Adrenal gland (tissue), 5 donors: ENCODE results near the gene PLA2G4F.

Experiments used
- CTCF ChIP-seq, 6 experiments: fragments of 450-650 bp in 4 of 6; fragments of 200-600 bp in 2 of 6; sonication (generic) in 1 of 6; IDR thresholded peaks; 1 replicate in 5 of 6; 2 replicates in 1 of 6; pipeline versions ENCODE4 v1.5.1 to v1.8.0; 2016 to 2021; ENCODE audit warnings: antibody characterized with exemption in 6 of 6, mild to moderate bottlenecking in 2 of 6, moderate library complexity in 1 of 6
- POLR2A ChIP-seq, 2 donors: fragments of 450-650 bp; IDR thresholded peaks; one replicate each; pipeline ENCODE4 v1.6.1; 2017; ENCODE audit warnings: antibody characterized with exemption in 2 of 2, mild to moderate bottlenecking in 2 of 2, moderate library complexity in 1 of 2
- donor health status: DM: no; HTN: no; CAD: no.

GRCh38 chr15:42123546-42123945, 32.9 kb downstream of the PLA2G4F start:
- no peak for TF ChIP-seq CTCF (IDR thresholded peaks at IDR 0.05)
- TF ChIP-seq POLR2A (IDR thresholded peaks at IDR 0.05): no peak
